ENCODE data around the gene LY9.

LY9 gene, protein sequence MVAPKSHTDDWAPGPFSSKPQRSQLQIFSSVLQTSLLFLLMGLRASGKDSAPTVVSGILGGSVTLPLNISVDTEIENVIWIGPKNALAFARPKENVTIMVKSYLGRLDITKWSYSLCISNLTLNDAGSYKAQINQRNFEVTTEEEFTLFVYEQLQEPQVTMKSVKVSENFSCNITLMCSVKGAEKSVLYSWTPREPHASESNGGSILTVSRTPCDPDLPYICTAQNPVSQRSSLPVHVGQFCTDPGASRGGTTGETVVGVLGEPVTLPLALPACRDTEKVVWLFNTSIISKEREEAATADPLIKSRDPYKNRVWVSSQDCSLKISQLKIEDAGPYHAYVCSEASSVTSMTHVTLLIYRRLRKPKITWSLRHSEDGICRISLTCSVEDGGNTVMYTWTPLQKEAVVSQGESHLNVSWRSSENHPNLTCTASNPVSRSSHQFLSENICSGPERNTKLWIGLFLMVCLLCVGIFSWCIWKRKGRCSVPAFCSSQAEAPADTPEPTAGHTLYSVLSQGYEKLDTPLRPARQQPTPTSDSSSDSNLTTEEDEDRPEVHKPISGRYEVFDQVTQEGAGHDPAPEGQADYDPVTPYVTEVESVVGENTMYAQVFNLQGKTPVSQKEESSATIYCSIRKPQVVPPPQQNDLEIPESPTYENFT

GRCh38 chr1:160795951-160796383, at the start of gene LY9:
LY9 (plus strand) TSS chr1:160796174; CDS start chr1:160796188, 14 bp downstream.
- DNase-seq = peak; percentile 77

- no peak for DNase-seq
Measured at GRCh38 chr1:160746836-160747500, 49.0 kb upstream of the LY9 start.

- no peak for DNase-seq
Measured at GRCh38 chr1:160747717-160748116, 48.3 kb upstream of the LY9 start.

DNA sequence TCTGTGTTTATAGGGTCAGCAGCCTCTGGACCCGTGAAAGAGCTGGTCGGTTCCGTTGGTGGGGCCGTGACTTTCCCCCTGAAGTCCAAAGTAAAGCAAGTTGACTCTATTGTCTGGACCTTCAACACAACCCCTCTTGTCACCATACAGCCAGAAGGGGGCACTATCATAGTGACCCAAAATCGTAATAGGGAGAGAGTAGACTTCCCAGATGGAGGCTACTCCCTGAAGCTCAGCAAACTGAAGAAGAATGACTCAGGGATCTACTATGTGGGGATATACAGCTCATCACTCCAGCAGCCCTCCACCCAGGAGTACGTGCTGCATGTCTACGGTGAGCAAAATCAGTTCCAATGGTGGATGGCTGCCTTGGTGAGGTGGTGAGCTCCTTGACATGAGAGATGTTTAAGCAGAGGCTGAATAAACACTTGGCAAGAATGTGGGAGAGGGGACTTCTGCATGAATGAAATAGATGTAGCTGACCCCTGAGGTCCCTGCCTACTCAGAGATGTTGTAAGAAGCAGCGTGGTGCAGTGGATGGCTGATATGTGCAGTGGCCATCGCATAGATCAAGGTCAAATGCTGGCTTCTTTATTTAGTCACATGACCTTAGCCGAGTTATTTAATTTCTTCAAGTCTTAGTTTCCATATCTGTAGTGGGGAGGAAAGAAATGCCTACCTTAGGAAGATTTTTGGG, 47.6 kb upstream of the LY9 start:
- no peak for DNase-seq

- DNase-seq = no peak
Measured at GRCh38 chr1:160748878-160749269, 47.1 kb upstream of the LY9 start.

DNA sequence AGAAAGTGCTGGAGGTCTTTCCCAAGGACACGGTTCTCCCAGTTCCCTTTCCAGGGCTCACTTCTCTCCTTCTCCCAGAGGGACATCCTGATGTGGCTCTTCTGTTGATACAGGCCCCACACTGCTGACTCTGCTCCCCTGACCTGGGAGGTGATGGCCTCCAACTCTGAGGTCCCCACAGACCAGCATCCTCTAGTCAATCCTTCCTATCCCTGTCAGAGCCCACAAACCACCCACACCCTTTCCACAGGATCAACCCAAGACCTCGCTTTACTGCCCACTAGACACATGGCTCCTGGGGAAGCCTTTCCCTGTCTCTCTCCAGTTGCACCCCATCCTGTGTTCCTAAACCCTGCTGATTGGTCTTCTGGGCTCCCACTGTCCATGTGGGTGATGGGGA, 45.4 kb upstream of the LY9 start:
- no peak for DNase-seq

DNA sequence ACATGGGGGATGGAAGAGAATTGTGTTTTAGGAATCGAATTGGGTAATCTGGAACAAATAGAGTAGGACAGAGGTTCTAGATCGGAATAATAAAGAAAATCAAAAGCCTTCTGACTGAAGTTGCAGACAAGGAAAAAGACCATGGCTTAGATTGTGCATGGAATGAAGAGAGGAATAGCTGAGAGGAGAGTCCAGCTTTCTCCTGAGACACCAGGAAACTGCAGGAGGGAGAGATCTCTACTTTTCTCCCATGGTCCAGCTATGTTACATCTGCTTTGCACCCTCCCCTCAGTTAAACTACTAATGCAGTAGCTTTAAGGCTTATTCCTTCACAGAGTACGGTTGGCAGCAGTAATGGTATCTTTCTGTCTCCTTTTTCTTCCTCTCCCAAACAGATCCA, 43.6 kb upstream of the LY9 start:
- DNase-seq = no peak

GRCh38 chr1:160752924-160753323, 43.0 kb upstream of the LY9 start:
- DNase-seq = no peak

GRCh38 chr1:160753594-160753993, 42.4 kb upstream of the LY9 start:
- no peak for DNase-seq

- DNase-seq = no peak
Measured at GRCh38 chr1:160755461-160755860, 40.5 kb upstream of the LY9 start.

DNA sequence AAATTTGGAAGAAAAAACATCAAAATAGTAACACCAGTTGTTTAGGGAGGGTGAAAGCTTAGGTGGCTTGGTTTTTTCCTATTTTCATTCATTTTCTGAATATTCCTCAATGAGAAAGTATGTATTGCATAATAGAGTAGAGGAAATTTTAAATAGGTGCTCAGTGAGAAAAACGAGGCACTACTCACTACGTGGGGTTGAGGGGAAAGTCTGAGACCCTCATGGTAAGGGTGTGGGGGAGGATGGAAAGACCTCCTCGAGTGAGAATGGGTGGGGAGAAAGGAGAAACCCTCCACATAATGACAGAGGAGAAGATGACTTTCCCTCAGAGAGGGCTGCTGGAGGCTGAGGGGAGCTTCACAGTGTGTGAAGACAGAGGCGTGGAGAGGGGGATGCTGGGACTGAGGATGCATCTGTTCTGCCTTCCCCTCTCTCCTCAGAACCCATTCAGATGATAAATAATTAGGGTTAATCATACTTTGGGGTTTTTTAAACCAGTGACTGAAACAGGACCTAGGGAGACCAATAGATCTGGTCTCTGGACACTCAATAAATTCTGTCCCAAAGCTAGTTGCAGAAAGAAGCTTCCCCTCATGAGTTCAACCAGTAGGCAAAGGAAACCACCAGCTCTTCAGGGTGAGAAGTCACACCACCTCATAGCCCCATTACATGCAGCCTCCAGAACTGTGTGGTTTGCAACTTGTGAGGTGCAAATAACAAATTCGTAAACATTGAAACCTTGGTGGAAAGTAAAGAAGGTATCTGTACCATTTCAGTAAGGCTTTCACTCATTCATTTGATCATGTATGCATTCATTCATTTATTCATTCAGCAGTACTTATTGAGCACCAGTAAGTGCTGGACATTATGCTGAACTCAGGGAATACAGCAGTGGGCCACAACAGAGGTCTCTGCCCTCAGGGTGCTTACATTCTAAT, 39.8 kb upstream of the LY9 start:
- peak; percentile 5 for DNase-seq

GRCh38 chr1:160756849-160757201, 39.1 kb upstream of the LY9 start:
- DNase-seq = no peak

GRCh38 chr1:160758521-160758920, 37.5 kb upstream of the LY9 start:
- DNase-seq = no peak

- no peak for DNase-seq
Measured at GRCh38 chr1:160759740-160760139, 36.2 kb upstream of the LY9 start.

GRCh38 chr1:160761046-160761445, 34.9 kb upstream of the LY9 start:
- no peak for DNase-seq

GRCh38 chr1:160761886-160762285, 34.1 kb upstream of the LY9 start:
- no peak for DNase-seq

DNA sequence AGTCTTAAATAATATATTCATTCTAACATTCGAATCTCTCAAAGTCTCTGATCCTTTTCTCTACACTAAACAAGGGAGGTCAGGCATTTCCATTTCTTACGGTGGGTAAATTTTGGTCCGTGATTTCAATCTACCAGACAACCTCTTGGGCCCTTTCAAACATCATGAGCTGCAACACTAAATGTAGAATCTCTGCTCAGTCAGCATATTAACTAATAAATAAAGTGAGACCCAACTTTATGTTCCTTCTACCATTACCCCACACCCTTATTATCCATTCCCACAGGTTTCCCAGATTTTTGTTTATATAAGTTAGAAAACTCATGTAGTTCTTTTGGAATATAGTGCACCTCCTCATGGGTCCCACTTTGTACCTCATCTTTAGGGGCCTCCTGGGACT, 32.0 kb upstream of the LY9 start:
- no peak for DNase-seq

DNA sequence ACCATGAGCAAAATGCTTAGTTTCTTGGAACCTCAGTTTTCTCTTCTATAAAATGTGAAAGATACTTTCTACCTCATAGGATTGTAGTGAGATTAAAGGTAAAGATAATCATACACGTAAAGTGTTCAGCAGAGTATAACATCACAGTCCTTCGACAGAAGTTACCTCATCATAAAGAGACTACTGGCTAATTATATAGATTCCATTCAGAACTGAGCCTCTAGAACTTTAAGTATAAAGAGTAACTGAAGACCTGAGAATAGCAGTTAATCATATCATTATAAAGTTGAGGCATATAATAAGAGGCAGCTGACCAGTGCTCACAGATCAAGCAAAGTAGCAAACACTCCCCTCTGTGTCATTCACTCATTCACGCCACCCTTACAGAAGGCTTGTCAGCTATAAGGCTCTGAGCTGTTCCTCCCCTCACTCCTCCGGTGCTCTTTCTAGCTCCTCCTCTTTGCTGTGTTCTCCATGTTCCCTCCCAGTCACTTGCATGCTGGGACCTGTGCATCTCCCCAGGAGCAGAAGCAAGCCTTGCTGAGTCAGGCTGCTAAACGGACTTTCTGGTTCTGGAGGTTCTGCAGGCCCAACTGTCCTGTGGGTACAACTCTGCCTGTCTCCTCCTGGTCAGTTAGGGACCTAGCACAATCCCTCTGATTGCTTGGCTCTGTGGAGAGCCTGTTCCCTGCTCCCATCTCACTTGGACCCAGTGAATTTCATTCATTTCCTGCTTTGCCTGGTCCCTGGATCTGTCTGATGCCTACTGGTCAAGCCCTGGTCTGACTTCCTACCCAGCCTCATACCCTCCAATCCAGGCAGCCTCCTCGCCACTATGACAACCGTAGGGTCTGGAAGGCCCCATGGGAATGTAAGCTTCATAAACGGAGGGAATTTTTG, 28.3 kb upstream of the LY9 start:
- DNase-seq = peak; percentile 26

DNA sequence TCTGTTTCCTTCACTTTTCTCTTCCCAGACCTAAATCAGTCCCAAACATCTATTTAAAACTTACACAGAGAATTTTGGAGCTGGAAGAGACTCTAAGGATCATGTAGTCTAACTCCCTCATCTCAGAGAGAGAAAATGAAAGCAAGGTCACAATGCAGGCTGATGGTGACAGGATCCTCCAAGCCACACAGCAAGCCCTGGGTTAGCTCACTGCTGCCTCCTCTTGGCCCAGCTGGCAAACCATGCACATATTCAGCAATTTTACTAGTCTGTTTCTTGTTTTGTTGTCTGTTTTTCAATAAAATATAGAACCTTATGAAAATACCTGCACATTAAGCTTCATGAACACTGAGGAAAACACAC, 27.7 kb upstream of the LY9 start:
- DNase-seq = peak; percentile 84

DNA sequence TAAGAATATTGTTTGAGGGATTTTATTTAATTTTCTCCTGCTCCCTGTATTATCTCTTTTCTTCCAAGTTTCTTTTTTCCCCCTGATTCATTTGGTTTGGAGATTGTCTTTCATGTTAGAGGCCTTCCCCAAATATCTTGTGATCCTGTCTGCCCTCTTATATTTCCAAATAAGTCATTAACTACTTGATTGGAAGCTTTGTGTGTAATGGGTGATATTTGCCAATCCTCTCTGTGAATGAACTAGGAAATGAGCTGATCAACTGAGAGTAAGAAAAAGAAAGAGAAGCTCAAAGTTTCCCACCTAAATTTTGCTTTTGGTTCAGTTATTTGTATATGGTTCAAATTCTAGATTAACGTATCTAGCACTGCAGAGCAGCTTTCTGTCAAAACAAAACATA, 23.6 kb upstream of the LY9 start:
- DNase-seq = no peak

DNA sequence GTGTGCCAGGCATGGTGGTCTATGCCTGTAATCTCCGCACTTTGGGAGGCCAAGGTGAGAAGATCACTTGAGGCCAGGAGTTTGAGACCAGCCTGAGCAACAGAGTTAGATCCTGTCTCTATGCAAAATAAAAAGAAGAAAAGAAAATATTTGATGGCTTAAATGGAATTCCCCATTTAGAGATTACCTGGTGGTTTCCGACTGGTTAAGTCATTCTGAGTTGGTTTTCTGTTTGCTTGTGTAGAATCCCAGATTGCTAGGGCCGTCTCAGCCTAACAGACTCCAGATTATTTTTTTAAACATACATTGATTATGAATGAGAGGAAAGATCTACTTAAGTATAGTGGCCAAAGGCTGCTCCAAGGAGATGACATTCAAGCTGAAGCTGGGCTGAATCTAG, 22.9 kb upstream of the LY9 start:
- DNase-seq = no peak
